ENCODE measurements around the gene GREM1.

The GREM1 gene

GRCh38 chr15:32694222-32694983 is 23.4 kb upstream of the GREM1 start:
- in situ Hi-C loops (cut with MboI; ENCODE audit: low sequenced_read_pairs) = no loop called here

- in situ Hi-C loops (cut with MboI; ENCODE audit: low sequenced_read_pairs) = no loop called here
These were observed 18.9 kb upstream of the GREM1 start for GRCh38 chr15:32698773-32699390.

- in situ Hi-C loops (cut with MboI; ENCODE audit: low sequenced_read_pairs) = no loop called here
These were observed 17.2 kb upstream of the GREM1 start for GRCh38 chr15:32700501-32701150.

GRCh38 chr15:32701863-32702262 is 15.9 kb upstream of the GREM1 start:
- in situ Hi-C loops (cut with MboI; ENCODE audit: low sequenced_read_pairs) = no loop called here

GRCh38 chr15:32704395-32704981 is 13.3 kb upstream of the GREM1 start:
- in situ Hi-C loops (cut with MboI; ENCODE audit: low sequenced_read_pairs) = no loop called here

GRCh38 chr15:32705446-32705845 is 12.4 kb upstream of the GREM1 start:
- in situ Hi-C loops (cut with MboI; ENCODE audit: low sequenced_read_pairs) = no loop called here

- in situ Hi-C loops (cut with MboI; ENCODE audit: low sequenced_read_pairs) = no loop called here
These were observed 11.1 kb upstream of the GREM1 start for GRCh38 chr15:32706704-32707103.

GRCh38 chr15:32707436-32707835 is 10.4 kb upstream of the GREM1 start:
- in situ Hi-C loops (cut with MboI; ENCODE audit: low sequenced_read_pairs) = no loop called here

- in situ Hi-C loops (cut with MboI; ENCODE audit: low sequenced_read_pairs) = no loop called here
These were observed 8.3 kb upstream of the GREM1 start for GRCh38 chr15:32709295-32710033.

GRCh38 chr15:32715276-32715675 is 2.5 kb upstream of the GREM1 start:
- in situ Hi-C loops (cut with MboI; ENCODE audit: low sequenced_read_pairs) = no loop called here

GRCh38 chr15:32716216-32716914 is 1.4 kb upstream of the GREM1 start:
- in situ Hi-C loops (cut with MboI; ENCODE audit: low sequenced_read_pairs) = no loop called here

- in situ Hi-C loops (cut with MboI; ENCODE audit: low sequenced_read_pairs) = no loop called here
These were observed 834 bp upstream of the GREM1 start for GRCh38 chr15:32716915-32717425.

GRCh38 chr15:32718227-32718820 is 520 bp downstream of the GREM1 start:
- in situ Hi-C loops (cut with MboI; ENCODE audit: low sequenced_read_pairs) = no loop called here

GRCh38 chr15:32718821-32719716 is 1.3 kb downstream of the GREM1 start:
- in situ Hi-C loops (cut with MboI; ENCODE audit: low sequenced_read_pairs) = no loop called here

GRCh38 chr15:32721596-32721995 is 3.8 kb downstream of the GREM1 start:
- in situ Hi-C loops (cut with MboI; ENCODE audit: low sequenced_read_pairs) = no loop called here

GRCh38 chr15:32722136-32722535 is 4.3 kb downstream of the GREM1 start:
- in situ Hi-C loops (cut with MboI; ENCODE audit: low sequenced_read_pairs) = no loop called here

- in situ Hi-C loops (cut with MboI; ENCODE audit: low sequenced_read_pairs) = no loop called here
These were observed 5.6 kb downstream of the GREM1 start for GRCh38 chr15:32723171-32723948.
